ENCODE results near the gene FMN2.

GRCh38 chr1:240151136-240151735 lies 59.6 kb downstream of the FMN2 start:
- TF ChIP-seq CTCF (IDR thresholded peaks at IDR 0.05; ENCODE audit: low read depth, low read length, poor library complexity, severe bottlenecking), result no peak
- no peak for TF ChIP-seq EZH2phosphoT487 (IDR thresholded peaks at IDR 0.05; ENCODE audit: borderline replicate concordance, low read length)

Data from DOHH2 (cell line).